GM21528 (cell line): ENCODE data around the gene MROH2A.

ENCODE experiments used
- ATAC-seq: cut with Tn5 transposase; IDR thresholded peaks from one replicate; pipeline ENCODE4 v1.9.1; 2021; ENCODE audit warnings: mild to moderate bottlenecking, moderate library complexity; ENCODE audit not compliant: unreplicated experiment, low FRiP score

Gene MROH2A

GRCh38 chr2:233761040-233761769 is 16.9 kb upstream of the MROH2A start:
- no peak for ATAC-seq

GRCh38 chr2:233764264-233764663 is 13.9 kb upstream of the MROH2A start:
- ATAC-seq = no peak

- ATAC-seq = no peak
Measured at GRCh38 chr2:233764761-233765160, 13.4 kb upstream of the MROH2A start.

GRCh38 chr2:233766416-233766815 is 11.7 kb upstream of the MROH2A start:
- ATAC-seq = no peak

- no peak for ATAC-seq
Measured at GRCh38 chr2:233768076-233768475, 10.1 kb upstream of the MROH2A start.

GRCh38 chr2:233769260-233769659 is 8.9 kb upstream of the MROH2A start:
- no peak for ATAC-seq

GRCh38 chr2:233772153-233772552 is 6.0 kb upstream of the MROH2A start:
- ATAC-seq = no peak

GRCh38 chr2:233772583-233772982 is 5.5 kb upstream of the MROH2A start:
- ATAC-seq = no peak

- no peak for ATAC-seq
Measured at GRCh38 chr2:233773854-233774253, 4.3 kb upstream of the MROH2A start.

GRCh38 chr2:233775414-233775813 is 2.7 kb upstream of the MROH2A start:
- ATAC-seq = no peak

- no peak for ATAC-seq
Measured at GRCh38 chr2:233779722-233780121, 1.6 kb downstream of the MROH2A start.

GRCh38 chr2:233780771-233781170 is 2.6 kb downstream of the MROH2A start:
- ATAC-seq = no peak

- no peak for ATAC-seq
Measured at GRCh38 chr2:233789554-233789953, 11.4 kb downstream of the MROH2A start.

- no peak for ATAC-seq
Measured at GRCh38 chr2:233791151-233791882, 13.2 kb downstream of the MROH2A start.

- ATAC-seq = no peak
Measured at GRCh38 chr2:233791883-233792329, 13.8 kb downstream of the MROH2A start.

GRCh38 chr2:233792720-233793119 is 14.6 kb downstream of the MROH2A start:
- ATAC-seq = no peak

GRCh38 chr2:233793465-233794127 is 15.5 kb downstream of the MROH2A start:
- no peak for ATAC-seq

GRCh38 chr2:233794128-233794658 is 16.1 kb downstream of the MROH2A start:
- ATAC-seq = no peak

- no peak for ATAC-seq
Measured at GRCh38 chr2:233795735-233796171, 17.6 kb downstream of the MROH2A start.

- no peak for ATAC-seq
Measured at GRCh38 chr2:233796254-233796653, 18.1 kb downstream of the MROH2A start.
